ENCODE data around the gene OFD1.

DNA sequence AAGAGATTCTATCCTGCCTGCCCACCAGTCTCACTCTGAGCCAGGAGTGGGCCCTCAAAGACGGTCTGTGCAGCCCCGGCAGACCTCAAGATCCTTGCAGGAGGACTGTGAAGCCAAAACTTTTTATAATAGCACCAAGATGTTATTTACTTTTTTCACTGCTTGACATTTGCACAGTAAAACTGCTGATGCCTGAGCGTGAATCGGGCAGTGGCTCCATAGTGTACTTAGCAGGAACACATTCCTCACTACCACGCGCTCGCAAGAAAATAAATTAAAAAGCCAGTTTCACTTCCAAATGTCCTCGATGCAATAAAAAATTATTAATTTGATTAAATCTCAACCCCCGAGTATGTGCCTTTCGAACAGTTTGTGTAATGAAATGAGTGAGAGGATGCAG lies 59.9 kb downstream of the OFD1 start:
- TF ChIP-seq POLR2A (IDR thresholded peaks at IDR 0.05; ENCODE audit: low read depth, low read length) (no peak), POLR2AphosphoS5 (IDR thresholded peaks at IDR 0.05; ENCODE audit: low read depth, low read length) (no peak), TAF1 (IDR thresholded peaks at IDR 0.05; ENCODE audit: borderline replicate concordance, low read depth, low read length) (no peak)

Data from GM12892 (cell line).